ENCODE measurements around the gene ZNF556.

GRCh38 chr19:2848616-2849015 is 18.5 kb upstream of the ZNF556 start:
- no peak for TF ChIP-seq CTCF (IDR thresholded peaks at IDR 0.05)
- no peak for TF ChIP-seq POLR2A (IDR thresholded peaks at IDR 0.05)

All from body of pancreas (tissue), 4 donors.